Activated CD4-positive, alpha-beta memory T cell treated with anti-CD3 and anti-CD28 coated beads for 36 hours (primary cell): Measurements from ENCODE around the gene BCL2. TPM values are rescaled to one million over a fixed set of nuclear protein-coding genes. Genes with fewer than 3 reads are reported as not detected.

Source experiments
- CTCF ChIA-PET: fragments of 350-600 bp; sonication (Branson Sonifier 250); formaldehyde crosslinking; loops from one replicate; lab custom pipeline; 2021; ENCODE audit warnings: antibody characterized with exemption, inconsistent platforms; lab: Charles Lee
- POLR2A ChIA-PET: fragments of 350-600 bp; sonication (Branson Sonifier 250); formaldehyde crosslinking; loops from one replicate; lab custom pipeline; 2021; ENCODE audit warnings: antibody characterized with exemption; lab: Charles Lee
- DNase-seq: peaks from one replicate; pipeline ENCODE4 v3.0.0-alpha.2; 2020
- H3K27ac Mint-ChIP-seq: one replicate; pipeline ENCODE4 v1.8.0; 2021; ENCODE audit warnings: mixed read lengths
- H3K27me3 Mint-ChIP-seq: one replicate; pipeline ENCODE4 v1.8.0; 2021; ENCODE audit warnings: mixed read lengths
- H3K36me3 Mint-ChIP-seq: one replicate; pipeline ENCODE4 v1.8.0; 2021; ENCODE audit warnings: mixed read lengths
- H3K4me1 Mint-ChIP-seq: one replicate; pipeline ENCODE4 v1.8.0; 2021; ENCODE audit warnings: low read depth, mixed read lengths
- H3K4me3 Mint-ChIP-seq: one replicate; pipeline ENCODE4 v1.8.0; 2021; ENCODE audit warnings: mild to moderate bottlenecking, mixed read lengths
- H3K9me3 Mint-ChIP-seq: one replicate; pipeline ENCODE4 v1.8.0; 2021; ENCODE audit warnings: mixed read lengths
- intact Hi-C: fragments of 100-400 bp; cut with micrococcal nuclease; formaldehyde crosslinking; loops from one replicate; pipeline ENCODE4 v1.15.1; 2023
- total RNA-seq, 2 experiments: library from RNA; stranded (reverse); gene quantifications; one replicate each; pipeline ENCODE4 v1.2.3, GENCODE V29; 2021

Gene BCL2
- total RNA-seq, 2 experiments from 2014 or later, result 66.9 to 67.9 TPM

GRCh38 chr18:63264871-63265270, 54.7 kb downstream of the BCL2 start:
- Mint-ChIP-seq H3K4me1 (peaks cover 68% of the 10 kb centered on the region), H3K27ac (no peak overlapping the region), H3K27me3 (no peaks in the 10 kb centered on the region), H3K4me3 (no peak overlapping the region), H3K36me3 (peaks cover 18% of the 10 kb centered on the region), H3K9me3 (no peaks in the 10 kb centered on the region)
- intact Hi-C loops, result no loop called here
- CTCF ChIA-PET, result no interaction called here
- no peak for DNase-seq
- POLR2A ChIA-PET, result no interaction called here

- H3K27ac Mint-ChIP-seq, result no peak overlapping the region
- no peak for DNase-seq
- no peak overlapping the region for H3K4me3 Mint-ChIP-seq
- peaks cover 71% of the 10 kb centered on the region for H3K4me1 Mint-ChIP-seq
- intact Hi-C loops, result no loop called here
- H3K36me3 Mint-ChIP-seq, result peaks cover 28% of the 10 kb centered on the region
- ChIA-PET POLR2A (no interaction called here), CTCF (no interaction called here)
- no peaks in the 10 kb centered on the region for H3K9me3 Mint-ChIP-seq
- no peaks in the 10 kb centered on the region for H3K27me3 Mint-ChIP-seq
Observed at GRCh38 chr18:63263444-63263843, 56.1 kb downstream of the BCL2 start.

GRCh38 chr18:63262369-63263335, 56.9 kb downstream of the BCL2 start:
- CTCF ChIA-PET, result no interaction called here
- H3K27ac Mint-ChIP-seq, result no peak overlapping the region
- POLR2A ChIA-PET, result no interaction called here

GRCh38 chr18:63261029-63261428, 58.5 kb downstream of the BCL2 start:
- Mint-ChIP-seq H3K27ac (no peak overlapping the region), H3K4me1 (peaks cover 74% of the 10 kb centered on the region), H3K27me3 (no peaks in the 10 kb centered on the region), H3K36me3 (peaks cover 35% of the 10 kb centered on the region), H3K4me3 (no peak overlapping the region), H3K9me3 (no peaks in the 10 kb centered on the region)
- DNase-seq, result no peak
- ChIA-PET CTCF (no interaction called here), POLR2A (interaction anchor here (0.7 kb wide), 1 partner anchor 24 kb away, joined by 3 read pairs; no protein-coding TSS in a partner anchor)
- intact Hi-C loops, result no loop called here

More at GRCh38 chr18:63262369-63263335, 56.9 kb downstream of the BCL2 start:
- H3K27me3 Mint-ChIP-seq, result no peaks in the 10 kb centered on the region
- intact Hi-C loops, result no loop called here
- H3K36me3 Mint-ChIP-seq, result peaks cover 30% of the 10 kb centered on the region
- peaks cover 70% of the 10 kb centered on the region for H3K4me1 Mint-ChIP-seq
- no peak for DNase-seq
- H3K4me3 Mint-ChIP-seq, result no peak overlapping the region
- H3K9me3 Mint-ChIP-seq, result no peaks in the 10 kb centered on the region

- CTCF ChIA-PET, result no interaction called here
- intact Hi-C loops, result no loop called here
- Mint-ChIP-seq H3K4me1 (peaks cover 76% of the 10 kb centered on the region), H3K27ac (no peak overlapping the region), H3K9me3 (no peaks in the 10 kb centered on the region), H3K4me3 (no peak overlapping the region), H3K36me3 (peaks cover 40% of the 10 kb centered on the region), H3K27me3 (no peaks in the 10 kb centered on the region)
- POLR2A ChIA-PET, result no interaction called here
- DNase-seq, result no peak
Observed at GRCh38 chr18:63260380-63260754, 59.2 kb downstream of the BCL2 start.

- POLR2A ChIA-PET, result no interaction called here
- Mint-ChIP-seq H3K4me1 (peaks cover 77% of the 10 kb centered on the region), H3K36me3 (peaks cover 45% of the 10 kb centered on the region), H3K27me3 (no peaks in the 10 kb centered on the region), H3K27ac (no peak overlapping the region), H3K4me3 (no peak overlapping the region), H3K9me3 (no peaks in the 10 kb centered on the region)
- intact Hi-C loops, result no loop called here
- CTCF ChIA-PET, result interaction anchor here (0.7 to 1.2 kb wide), 2 partner anchors 58 to 180 kb away, joined by 3 to 5 read pairs; no protein-coding TSS in a partner anchor
- no peak for DNase-seq
Observed at GRCh38 chr18:63259567-63260379, 59.8 kb downstream of the BCL2 start.

- no peak for DNase-seq
- H3K9me3 Mint-ChIP-seq, result no peaks in the 10 kb centered on the region
- no peak overlapping the region for H3K27ac Mint-ChIP-seq
- POLR2A ChIA-PET, result interaction anchor here (0.6 kb wide), 1 partner anchor 15 kb away, joined by 3 read pairs; no protein-coding TSS in a partner anchor
- intact Hi-C loops, result no loop called here
- peaks cover 81% of the 10 kb centered on the region for H3K4me1 Mint-ChIP-seq
- H3K27me3 Mint-ChIP-seq, result no peaks in the 10 kb centered on the region
- H3K36me3 Mint-ChIP-seq, result peaks cover 47% of the 10 kb centered on the region
- H3K4me3 Mint-ChIP-seq, result no peak overlapping the region
- CTCF ChIA-PET, result interaction anchor here (0.7 to 1.2 kb wide), 2 partner anchors 59 to 181 kb away, joined by 3 to 5 read pairs; no protein-coding TSS in a partner anchor
Observed at GRCh38 chr18:63258749-63259566, 60.6 kb downstream of the BCL2 start.

- H3K27me3 Mint-ChIP-seq, result no peaks in the 10 kb centered on the region
- H3K36me3 Mint-ChIP-seq, result peaks cover 52% of the 10 kb centered on the region
- intact Hi-C loops, result no loop called here
- DNase-seq, result no peak
- peak overlapping the region; percentile 12 for H3K4me3 Mint-ChIP-seq
- H3K9me3 Mint-ChIP-seq, result no peaks in the 10 kb centered on the region
- H3K4me1 Mint-ChIP-seq, result peaks cover 86% of the 10 kb centered on the region
- ChIA-PET POLR2A (no interaction called here), CTCF (interaction anchor here (0.7 to 0.8 kb wide), 2 partner anchors 20 to 61 kb away, joined by 3 to 4 read pairs; no protein-coding TSS in a partner anchor)
- peak overlapping the region; percentile 71 for H3K27ac Mint-ChIP-seq
Observed at GRCh38 chr18:63257453-63257852, 62.1 kb downstream of the BCL2 start.

GRCh38 chr18:63255435-63255834, 64.1 kb downstream of the BCL2 start:
- no peak overlapping the region for H3K4me3 Mint-ChIP-seq
- intact Hi-C loops, result loop anchor here (2.0 kb wide), 2 partner anchors 35 to 45 kb away; no protein-coding TSS in a partner anchor
- peaks cover 81% of the 10 kb centered on the region for H3K4me1 Mint-ChIP-seq
- H3K9me3 Mint-ChIP-seq, result no peaks in the 10 kb centered on the region
- CTCF ChIA-PET, result interaction anchor here (1.1 kb wide), 1 partner anchor 48 kb away, joined by 4 read pairs; no protein-coding TSS in a partner anchor
- POLR2A ChIA-PET, result interaction anchor here (1.2 to 1.3 kb wide), 2 partner anchors 33 to 42 kb away, joined by 3 to 5 read pairs; no protein-coding TSS in a partner anchor
- peak overlapping the region; percentile 62 for H3K27ac Mint-ChIP-seq
- H3K36me3 Mint-ChIP-seq, result peaks cover 57% of the 10 kb centered on the region
- no peak for DNase-seq
- no peaks in the 10 kb centered on the region for H3K27me3 Mint-ChIP-seq

GRCh38 chr18:63254716-63255399, 64.7 kb downstream of the BCL2 start:
- DNase-seq, result no peak
- H3K36me3 Mint-ChIP-seq, result peaks cover 59% of the 10 kb centered on the region
- no peak overlapping the region for H3K4me3 Mint-ChIP-seq
- peaks cover 80% of the 10 kb centered on the region for H3K4me1 Mint-ChIP-seq
- peak overlapping the region; percentile 62 for H3K27ac Mint-ChIP-seq
- ChIA-PET CTCF (interaction anchor here (0.9 to 1.1 kb wide), 2 partner anchors 48 to 239 kb away, joined by 4 read pairs; no protein-coding TSS in a partner anchor), POLR2A (interaction anchor here (1.2 to 1.3 kb wide), 2 partner anchors 33 to 41 kb away, joined by 3 to 5 read pairs; no protein-coding TSS in a partner anchor)
- no peaks in the 10 kb centered on the region for H3K27me3 Mint-ChIP-seq
- intact Hi-C loops, result loop anchor here (1.0 to 2.0 kb wide), 3 partner anchors 13 to 46 kb away; no protein-coding TSS in a partner anchor
- no peaks in the 10 kb centered on the region for H3K9me3 Mint-ChIP-seq
